8988T (cell line): ENCODE data around the gene CDAN1.

ENCODE experiments used
- DNase-seq: peaks from one replicate; pipeline ENCODE4 v3.0.0; 2011

Gene CDAN1

DNA sequence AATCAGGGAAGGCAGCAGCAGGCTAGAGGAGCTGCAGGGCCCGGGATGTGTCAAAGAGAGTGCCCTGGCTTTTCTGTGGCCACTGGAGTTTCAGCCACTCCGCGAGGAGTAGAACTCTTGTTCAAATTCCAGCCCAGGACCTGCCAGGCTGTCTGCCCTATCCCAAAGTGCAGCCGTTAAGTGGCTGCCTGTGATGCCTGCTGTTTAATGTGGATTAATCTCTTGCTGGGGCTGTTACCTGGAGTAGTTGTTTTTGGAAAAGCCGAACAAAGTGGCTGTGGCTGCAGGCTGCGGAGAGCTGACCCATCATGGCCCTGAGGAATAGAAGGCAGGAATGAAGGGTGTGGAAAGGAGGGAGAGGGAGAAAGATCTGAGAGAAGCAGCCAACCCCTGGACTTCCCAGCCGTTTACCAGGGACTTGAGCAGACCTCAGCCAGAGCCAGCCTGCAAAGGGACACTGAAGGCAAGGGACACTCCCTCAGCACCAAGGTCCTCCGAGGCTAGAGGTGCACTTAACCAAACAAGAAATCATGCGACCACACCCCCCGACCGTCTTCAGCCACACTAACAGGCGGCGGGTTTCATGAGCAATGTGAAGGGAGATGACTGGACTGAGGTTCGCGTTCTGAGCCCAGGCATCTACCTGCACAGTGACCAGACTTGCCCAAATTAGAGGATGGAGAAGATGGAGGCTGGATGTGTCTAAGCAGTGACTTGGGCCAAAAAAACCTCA is 4.7 kb downstream of the CDAN1 start:
- DNase-seq: no peak

DNA sequence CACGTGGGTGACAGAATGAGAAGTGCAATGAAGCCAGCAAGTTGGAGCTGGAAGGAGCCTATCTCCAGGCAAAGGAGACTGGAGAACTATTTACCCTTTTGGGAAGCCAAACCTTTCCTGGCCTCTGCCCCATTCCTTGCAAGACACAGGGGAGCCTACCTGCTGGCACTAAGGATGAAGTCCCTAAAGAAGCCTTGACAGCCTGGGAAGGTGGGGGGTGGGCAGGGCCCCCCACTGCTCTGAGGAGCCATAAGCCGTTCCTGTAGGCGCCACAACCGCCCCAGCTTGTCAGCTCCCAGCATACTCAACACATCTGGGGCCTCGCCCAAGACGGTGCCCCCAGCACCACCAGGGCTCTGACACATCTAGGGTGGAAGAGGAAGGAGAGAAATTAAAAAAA is 5.5 kb downstream of the CDAN1 start:
- no peak for DNase-seq

DNA sequence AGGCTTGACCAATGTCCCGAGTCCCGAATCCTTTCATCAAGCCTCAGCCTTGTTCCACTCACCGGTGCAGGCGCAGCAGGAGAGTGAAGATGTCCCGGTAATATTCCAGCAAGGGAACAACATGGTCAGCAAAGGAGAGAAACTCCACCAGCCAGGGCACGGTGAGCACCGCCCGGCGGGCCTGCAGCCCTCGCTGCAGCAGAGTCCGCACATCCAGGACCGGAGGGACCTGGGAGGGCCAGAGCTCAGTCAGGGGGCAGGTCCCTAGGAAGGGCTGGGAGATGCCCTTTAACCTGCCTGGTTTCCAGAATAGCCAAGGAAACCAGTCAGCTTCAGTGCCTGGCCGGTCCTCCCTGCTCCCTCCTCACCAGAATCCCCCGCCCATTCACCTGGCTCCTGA is 6.4 kb downstream of the CDAN1 start:
- no peak for DNase-seq

DNA sequence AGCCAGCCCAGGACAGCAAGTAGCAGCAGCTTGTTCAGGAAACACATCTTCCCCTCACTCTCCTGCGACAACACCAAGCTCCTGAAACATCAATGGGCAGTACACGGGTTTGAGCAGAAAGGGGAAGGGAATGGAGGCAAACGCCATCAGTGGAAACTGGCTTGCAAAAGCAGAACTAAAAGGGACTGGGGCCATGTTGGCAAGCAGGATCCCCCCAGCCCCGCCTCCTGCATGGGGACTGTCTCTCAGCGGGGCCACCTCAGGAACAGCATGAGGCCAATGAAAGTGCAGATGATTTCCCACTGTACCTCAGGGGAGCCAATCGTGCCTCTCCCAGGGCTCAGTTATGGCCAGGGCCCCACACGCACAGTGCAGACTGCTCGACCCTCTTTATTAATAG is 6.8 kb downstream of the CDAN1 start:
- no peak for DNase-seq

DNA sequence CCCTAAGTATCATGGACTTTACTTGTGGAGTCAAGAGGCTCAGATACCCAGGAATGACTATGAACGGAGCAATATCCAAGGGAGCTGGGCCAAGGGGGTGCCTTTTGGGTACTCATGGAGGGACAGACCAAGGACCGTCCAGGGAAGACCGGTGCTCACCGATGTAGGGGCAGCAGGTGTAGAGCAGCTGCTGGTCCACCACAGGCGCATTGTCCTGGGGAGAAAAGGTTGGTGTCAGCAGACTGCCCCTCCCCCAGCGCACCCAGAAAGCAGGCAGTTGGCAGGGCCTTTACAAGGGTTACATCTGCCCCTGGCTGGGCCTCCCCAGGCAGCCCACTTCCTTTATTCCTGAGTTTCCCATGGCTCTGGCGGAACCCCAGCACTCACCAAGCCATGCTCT is 7.5 kb downstream of the CDAN1 start:
- DNase-seq: no peak

DNA sequence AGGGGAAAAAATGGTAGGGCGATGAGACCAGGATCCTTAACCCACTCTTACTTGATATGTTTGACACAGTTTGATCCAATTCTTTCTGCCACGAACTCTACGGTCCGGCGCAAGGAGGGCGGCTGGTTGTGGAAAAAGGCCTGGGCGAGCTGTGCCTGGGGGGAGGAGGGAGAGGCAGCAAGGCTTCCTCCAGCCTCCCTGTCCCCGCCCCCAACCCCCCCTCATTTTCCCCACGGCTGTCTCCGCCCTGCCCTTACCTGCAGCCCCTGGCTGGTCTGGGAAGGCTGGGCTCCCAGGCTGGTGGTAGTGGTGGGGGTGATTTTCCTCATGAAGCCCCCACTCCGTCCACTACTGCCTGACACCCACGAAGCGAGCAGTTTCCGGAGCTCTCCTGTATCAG is 8.0 kb downstream of the CDAN1 start:
- DNase-seq: no peak

DNA sequence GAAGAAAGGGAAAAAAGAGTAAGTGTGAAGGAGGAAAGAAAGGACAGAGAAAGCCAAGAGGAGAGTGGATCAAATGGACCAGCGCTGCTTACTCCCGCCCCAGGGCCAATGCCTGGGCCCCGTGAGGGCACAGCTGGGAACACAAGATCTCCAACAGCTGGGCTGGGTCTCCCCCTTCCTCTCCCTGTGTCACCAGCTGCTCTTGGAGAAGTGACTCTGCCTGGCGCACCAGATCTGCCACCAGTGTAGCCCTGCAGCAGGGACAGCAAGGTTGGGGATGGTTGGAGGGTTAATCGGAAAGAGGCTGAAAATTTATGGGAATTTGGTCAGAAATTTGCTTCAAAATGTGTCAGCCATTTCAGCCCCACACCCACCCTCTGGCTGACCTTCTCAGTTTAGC is 8.4 kb downstream of the CDAN1 start:
- no peak for DNase-seq

DNA sequence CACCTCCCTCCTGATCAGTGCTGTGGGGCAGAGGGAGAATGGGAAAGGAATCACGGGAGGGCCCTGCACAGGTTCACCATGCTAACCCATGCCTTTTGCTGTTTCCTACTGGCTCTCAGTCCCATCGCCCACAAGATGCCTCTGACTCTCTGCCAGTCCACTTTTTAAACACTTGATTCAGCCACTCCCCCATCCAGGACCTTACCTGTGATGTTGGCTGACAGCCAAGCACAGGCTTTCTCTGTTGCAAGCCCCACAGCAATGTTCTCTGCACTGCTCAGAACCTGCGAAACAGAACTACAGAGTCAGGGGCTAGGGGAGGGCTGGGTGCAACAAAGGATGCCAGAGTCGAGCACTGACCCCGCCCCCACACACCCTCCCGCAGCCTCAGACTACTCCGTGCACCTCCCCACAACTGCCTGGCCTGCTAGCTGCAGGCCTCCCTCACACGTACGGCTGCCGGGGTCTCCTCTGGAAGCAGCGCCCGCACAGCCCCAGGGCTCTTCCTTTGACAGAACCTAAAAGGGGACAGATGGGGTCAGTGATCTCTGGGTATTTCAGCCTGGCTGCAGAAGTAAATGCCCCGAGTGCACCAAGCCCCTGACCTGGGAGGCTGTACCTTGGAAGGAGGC is 9.1 kb downstream of the CDAN1 start:
- DNase-seq: no peak

DNA sequence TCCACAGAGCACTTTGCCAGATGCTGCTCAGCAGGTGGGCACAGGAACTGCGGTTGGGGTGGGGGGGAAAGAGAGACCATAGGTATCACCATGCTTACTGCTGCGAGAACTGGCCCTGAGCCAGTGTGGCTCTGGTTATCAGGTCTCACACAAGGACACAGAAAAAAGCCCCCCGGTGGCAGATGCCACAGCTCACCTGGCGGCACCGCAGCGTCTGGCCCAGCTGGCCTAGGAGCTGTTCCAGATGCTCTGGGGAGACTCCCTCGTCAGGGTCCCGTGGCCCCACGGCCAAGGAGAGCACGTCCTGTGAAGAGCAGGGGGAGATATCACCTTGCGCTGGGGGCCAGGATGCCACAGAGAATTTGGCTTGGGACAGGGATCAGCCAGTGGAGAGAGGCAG is 10.8 kb downstream of the CDAN1 start:
- no peak for DNase-seq

DNA sequence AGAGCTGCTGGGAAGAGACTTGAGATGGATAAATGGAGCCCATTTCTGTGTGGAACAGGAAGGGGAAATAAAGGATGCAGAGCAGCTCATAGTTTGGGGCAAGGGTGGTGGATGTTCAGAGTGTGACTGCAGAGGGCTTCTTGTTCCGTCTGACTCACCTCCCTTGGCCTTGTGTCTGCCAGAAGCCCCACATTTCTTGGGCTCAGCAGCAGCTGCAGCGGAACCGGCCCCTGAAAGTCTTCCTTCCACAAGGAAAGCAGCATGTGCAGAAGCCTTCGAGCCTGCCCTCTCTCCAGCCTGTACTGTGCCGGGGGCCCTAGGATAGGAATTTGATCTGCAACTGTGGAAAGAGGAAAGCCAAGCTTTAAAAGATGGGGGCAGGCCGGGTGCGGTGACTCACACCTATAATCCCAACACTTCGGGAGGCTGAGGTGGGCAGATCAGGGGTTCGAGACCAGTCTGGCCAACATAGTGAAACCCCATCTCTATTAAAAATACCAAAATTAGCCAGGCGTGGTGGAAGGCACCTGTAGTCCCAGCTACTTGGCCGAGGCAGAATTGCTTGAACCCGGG is 11.5 kb downstream of the CDAN1 start:
- DNase-seq: no peak

DNA sequence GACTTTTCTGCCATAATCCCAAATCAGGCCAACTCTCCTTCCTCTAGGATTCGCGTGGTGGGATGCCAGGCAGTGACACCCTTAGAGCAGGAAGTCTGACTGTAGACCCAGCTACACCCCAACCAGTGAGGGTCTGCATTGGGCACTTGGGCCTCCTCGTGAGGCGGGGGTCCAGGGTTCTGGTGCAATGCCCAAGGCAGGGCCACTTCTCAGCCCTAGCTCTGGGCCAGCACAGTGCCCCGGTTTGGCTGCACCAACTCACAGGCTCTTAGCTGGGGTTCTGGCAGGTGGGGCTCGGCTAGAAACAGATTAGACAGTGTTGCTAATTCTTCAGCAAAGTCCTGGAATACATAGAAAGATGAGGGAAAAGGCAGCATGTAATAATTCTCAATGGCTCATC is 12.7 kb downstream of the CDAN1 start:
- no peak for DNase-seq

DNA sequence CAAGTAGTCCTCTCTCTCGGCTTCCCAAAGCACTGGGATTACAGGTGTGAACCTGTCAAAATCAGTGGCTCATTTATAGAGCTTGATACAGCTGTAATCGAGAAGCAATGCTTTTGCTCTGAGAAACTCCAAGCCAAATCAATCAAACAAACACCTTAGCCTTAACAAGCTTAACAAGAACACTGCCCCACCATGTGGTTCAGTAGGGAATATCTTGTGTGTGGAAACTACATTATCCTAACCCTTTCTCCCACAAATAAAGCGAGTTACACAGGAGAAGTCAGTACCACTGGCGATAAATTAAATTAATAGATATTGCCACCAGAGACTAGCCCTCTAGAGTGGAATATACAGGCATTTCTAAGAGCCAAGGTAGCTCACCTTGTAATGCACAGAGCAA is 13.9 kb downstream of the CDAN1 start:
- DNase-seq: no peak

DNA sequence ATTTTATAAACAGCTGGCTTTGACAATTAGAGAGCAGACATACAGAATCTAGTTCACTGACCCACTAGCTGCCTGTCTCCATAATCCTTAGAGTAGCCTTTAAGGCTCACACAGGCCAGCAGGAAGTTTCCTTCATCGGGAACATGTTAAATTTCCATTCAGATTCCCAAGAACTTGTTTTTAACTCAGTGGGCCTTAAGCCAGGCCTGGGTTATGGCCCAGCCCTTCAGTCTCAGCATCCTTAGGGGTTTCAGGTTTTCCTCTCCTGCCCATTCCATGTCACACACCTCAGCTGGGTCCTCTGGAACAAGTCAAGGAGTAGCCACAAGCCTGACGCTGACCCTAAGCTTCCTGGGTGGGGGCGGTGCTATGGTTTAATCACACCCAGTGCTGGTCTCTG is 15.0 kb downstream of the CDAN1 start:
- DNase-seq: no peak

DNA sequence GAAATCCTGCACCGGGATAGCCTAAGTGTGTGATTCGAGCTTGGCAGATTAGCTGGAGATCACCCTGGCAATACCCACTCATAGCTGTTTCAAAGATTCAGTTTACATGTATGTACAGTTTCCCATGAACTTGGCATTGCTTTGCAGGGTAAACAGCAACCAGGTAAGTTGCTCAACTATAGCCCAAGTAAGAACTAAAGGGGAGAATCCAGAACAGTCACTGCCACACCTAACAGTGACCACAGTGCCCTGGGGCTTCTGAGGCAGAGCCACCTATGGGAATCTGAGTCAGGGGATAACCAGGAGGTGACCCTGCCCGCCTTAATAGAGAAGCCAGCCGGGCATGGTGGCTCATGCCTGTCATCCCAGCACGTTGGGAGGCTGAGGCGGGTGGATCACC is 15.9 kb downstream of the CDAN1 start:
- no peak for DNase-seq

DNA sequence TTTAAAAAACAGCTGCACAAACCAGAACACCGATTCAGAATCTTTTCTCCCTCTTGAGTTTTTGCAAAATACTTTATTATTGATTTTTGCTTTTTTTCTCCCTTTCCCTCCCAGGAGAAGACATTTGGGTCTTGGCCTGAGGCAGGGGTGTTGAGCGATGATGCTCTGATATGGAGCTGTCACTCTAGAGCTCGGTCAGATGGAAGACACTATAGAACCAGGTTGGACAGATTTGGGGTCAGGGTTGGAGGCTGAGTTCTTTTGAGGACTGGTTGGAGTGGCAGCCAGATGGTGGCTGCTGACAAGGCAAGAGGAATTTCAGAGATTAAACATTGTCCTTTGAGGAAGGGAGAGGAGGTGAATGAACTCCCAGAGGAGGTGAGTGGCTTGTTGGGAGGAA is 16.9 kb downstream of the CDAN1 start:
- no peak for DNase-seq

DNA sequence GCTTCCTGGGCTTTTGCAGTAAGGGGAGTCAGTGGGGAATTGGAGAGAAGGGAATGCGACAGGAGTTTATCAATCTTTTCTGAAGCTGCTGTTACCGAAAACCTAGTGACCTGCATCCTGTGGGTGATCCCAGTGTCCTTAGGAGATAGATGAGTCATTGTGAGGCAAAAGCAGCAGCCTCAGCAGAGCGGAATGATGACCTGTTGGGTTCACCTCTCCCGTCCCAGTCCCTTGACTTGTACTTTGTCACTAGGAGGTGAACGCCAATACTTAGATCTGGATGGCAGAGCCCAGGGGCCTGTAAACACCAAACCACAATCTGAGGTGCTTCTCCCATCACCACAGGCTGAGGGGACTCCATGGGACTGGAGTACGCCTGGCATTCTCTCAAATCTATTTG is 17.9 kb downstream of the CDAN1 start:
- no peak for DNase-seq

DNA sequence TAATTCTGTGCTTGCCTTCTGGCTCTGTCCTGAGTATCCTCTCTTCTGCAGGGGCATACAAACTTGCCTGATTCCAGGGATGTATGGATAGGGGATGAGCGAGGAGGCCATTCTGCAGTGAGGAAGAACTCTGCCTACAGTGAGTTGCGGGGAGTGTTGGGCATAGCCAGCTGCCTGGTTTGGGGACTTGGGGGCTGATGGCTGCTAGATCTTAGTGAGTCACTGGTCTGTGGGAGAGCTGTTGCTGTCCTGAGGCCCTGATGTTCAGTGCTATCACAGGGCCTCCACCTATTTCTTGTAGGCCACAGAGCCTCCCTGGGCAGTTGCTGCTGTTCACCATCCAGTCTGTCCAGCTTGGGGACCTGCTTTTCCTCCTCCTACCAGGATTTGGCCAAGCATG is 20.3 kb downstream of the CDAN1 start:
- no peak for DNase-seq

DNA sequence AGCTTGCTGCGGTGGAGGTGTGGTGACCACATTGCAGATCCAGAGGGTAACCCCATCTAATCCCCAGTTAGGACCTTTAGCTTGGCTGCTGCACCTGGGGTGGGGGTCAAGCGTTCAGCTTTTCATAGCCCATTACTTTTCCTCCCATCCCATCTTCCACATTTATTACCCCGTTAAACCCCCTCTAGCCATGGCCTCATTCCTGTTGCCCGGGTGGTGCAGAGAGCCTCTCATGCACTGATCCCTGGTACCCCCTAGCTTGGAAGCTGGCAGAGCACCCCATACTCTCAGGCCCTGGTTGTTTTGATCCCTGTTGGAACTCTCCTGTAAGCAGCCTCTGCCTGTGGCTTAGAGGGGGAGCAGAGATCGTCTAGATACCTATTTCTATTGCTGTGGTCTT is 20.8 kb downstream of the CDAN1 start:
- DNase-seq: no peak

DNA sequence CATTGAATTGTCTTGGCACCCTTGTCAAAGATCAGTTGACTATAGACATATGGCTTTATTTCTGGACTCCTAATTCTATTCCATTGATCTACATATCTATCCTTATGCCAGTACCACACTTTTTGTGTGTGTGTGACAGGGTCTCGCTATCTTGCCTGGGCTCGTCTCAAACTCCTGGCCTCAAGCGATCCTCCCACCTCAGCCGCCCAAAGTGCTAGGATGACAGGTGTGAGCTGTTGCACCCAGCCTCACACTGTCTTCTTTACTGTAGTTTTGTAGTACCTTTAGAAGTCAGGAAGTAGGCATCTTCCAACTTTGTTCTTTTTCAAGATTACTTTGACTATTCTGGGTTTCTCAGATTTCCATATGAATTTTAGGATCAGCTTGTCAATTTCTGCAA is 24.3 kb downstream of the CDAN1 start:
- DNase-seq: no peak

DNA sequence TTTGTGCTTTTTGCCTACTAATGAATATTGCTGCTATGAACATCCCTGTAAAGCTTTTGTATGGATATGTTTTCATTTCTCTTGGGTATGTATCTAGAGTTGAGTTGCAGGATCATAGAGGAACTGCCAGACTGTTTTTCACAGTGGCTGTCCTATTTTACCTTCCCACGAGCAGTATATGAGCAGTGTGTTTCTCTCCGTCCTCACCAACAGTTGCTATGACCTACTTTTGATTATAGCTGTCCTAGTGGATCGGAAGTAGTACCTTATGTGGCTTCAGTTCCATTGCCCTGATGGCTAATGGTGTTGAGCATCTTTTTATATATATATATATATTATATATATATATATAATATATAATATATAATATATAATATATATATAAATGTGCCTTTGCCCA is 25.2 kb downstream of the CDAN1 start:
- no peak for DNase-seq

DNA sequence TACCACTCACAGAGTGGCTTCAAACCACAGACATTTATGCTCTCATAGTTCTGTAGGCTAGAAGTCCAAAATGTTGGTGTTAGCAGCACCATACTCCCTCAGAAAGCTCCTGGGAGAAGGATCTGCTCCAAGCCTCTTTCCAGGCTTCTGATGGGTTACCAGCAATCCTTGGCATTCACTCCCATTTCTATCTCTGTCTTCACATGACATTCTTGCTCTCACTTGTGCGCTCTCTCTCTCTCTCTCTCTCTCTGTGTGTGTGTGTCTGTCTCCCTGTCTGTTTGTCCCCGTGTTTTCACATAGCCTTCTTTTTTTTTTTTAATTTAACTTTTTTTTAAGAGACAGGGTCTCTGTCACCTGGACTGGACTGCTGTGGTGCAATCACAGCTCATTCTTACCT is 26.3 kb downstream of the CDAN1 start:
- DNase-seq: no peak

DNA sequence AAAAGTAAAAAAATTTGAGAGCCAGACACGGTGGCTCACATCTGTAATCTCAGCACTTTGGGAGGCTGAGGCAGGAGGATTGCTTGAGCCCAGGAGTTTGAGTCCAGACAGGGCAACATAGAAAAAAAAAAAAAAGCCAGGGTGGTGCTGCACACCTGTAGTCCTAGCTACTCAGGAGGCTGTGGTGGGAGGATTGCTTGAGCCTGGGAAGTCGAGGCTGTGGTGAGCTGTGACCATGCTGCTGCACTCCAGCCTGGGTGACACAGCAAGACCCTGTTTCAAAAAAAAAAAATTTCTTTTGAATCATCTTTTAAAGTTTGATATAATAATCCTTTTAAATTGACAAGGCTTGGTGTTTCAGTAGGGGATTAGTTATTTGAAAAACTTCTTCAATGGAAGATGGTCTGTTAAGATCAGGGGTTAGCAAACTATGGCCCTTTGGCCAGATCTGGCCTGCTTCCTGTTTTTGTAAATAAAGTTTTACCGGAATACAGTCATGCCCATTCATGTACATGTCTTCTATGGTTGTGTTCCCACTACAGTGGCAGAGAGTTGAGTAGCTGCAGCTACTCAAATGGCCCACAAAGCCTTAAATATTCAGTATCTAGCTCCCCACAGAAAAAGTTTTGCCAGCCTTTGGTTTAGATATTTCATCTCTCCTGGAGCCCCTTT is 28.9 kb downstream of the CDAN1 start:
- DNase-seq: no peak

DNA sequence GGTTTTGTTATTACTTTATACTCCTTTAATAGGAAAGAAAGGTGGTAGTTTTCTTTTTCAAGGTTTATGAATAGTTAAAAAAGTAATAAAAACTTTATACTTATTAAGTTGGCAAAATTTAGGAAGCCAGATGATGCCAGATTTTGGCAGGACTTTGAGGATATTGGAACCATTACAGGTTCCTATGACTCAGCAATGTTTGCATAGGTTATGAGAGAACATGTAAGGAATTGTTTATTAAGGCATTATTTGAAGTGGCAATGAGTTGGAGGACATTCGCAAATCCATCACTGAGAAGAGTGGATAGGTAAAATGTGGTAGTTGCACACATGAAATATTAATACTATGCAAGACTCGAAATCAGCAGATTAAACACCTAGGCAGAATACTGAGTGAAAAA is 29.9 kb downstream of the CDAN1 start:
- no peak for DNase-seq

DNA sequence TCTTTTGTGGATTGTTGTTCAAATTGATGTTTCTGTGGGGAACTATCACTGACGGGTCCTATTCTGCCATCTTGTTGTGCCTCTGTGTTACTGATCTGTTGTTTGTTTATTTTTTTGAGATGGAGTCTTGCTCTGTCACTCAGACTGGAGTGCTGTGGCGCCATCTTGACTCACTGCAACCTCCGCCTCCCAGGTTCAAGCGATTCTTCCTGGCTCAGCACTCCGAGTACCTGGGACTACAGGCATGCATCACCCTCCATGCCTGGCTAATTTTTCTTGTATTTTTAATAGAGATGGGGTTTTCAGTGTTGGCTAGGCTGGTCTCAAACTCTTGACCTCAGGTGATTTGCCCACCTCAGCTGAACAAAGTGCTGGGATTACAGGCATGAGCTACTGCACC is 31.6 kb downstream of the CDAN1 start:
- DNase-seq: no peak
